ENCODE data around the gene SEC31A.

GRCh38 chr4:82774711-82775171 lies 116.2 kb downstream of the SEC31A start:
- TF ChIP-seq POLR2A (IDR thresholded peaks at IDR 0.05) (no peak), POLR2AphosphoS5 (IDR thresholded peaks at IDR 0.05) (no peak)
- TF ChIP-seq, protein P1, sequence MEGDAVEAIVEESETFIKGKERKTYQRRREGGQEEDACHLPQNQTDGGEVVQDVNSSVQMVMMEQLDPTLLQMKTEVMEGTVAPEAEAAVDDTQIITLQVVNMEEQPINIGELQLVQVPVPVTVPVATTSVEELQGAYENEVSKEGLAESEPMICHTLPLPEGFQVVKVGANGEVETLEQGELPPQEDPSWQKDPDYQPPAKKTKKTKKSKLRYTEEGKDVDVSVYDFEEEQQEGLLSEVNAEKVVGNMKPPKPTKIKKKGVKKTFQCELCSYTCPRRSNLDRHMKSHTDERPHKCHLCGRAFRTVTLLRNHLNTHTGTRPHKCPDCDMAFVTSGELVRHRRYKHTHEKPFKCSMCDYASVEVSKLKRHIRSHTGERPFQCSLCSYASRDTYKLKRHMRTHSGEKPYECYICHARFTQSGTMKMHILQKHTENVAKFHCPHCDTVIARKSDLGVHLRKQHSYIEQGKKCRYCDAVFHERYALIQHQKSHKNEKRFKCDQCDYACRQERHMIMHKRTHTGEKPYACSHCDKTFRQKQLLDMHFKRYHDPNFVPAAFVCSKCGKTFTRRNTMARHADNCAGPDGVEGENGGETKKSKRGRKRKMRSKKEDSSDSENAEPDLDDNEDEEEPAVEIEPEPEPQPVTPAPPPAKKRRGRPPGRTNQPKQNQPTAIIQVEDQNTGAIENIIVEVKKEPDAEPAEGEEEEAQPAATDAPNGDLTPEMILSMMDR (IDR thresholded peaks at IDR 0.05 in 8 of 11, conservative IDR thresholded peaks at IDR 0.05 in 3 of 11): no peak
